ENCODE measurements around the gene MMP2. TPM values are rescaled to one million over a fixed set of nuclear protein-coding genes. Genes with fewer than 3 reads are reported as not detected.

The MMP2 gene
- polyA plus RNA-seq, 1 donor = 404 TPM

DNA sequence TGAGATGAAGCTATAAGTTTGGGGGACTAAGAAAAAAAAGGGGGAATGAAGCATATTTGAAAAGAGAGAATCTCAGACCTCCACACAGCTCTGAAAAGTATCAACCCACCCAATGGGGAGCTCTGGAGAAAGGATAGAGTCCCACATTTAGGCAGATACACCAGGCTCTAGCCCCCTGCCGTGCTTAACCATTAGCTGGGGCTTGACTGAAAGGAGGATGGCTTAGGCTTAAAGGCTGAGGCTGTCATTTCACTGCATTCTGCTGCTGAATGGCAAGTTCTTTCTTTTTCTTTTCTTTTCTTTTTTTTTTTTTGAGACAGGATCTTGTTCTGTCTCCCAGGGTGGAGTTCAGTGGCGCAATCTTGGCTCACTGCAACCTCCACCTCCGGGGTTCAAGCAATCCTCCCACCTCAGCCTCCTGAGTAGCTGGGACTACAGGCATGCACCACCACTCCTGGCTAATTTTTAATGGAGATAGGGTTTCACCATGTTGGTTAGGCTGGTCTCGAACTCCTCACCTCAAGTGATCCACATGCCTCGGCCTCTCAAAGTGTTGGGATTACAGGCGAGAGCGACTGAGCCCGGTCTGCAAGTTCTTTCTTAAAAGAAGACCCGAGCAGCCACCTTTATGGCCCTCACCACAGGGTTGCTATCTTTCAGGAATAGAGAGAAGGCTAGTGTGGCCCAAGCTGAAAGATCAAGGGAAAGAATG lies 9.0 kb upstream of the MMP2 start:
- DNase-seq = no peak

DNA sequence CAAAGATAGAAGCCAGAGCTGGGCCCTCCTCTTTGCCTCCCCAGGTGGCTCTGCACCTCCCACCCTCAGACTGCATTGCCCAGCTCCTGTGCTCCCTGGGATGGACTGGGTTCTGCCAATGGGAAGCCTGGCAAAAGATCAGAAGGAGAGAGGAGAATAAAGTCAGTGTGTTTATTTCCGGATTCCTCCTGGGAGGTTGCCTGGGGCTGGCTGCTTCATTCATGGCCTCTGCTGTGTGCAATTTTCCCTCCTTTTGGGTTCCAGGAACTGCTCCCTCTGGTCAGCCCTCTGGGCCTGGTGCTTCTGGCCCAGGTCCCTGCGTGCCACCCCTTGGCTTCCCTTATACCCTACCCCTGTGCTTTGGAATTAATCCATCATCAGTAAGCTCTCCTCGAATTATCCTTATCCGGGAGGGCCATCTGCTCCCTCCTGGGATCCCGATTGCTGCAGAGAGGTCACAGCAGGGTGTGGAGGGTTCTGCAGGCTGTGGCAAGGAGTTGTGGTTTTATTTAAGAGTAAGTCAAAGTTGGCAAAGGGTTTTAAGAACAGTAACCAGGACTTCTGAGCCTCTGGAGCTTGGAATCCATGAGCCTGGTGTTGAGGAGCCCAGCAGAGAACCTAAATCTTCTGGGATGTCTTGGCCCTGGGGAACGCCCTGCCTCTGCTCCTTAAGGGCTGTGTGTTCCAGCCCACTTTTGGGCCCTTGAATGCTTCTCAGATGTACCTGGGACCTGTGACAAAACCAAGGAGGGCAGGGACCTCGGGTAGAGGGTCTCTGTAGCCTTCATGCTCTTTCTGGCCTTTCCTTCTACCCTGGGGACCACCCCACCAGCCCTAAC lies 8.2 kb upstream of the MMP2 start:
- no peak for DNase-seq

DNA sequence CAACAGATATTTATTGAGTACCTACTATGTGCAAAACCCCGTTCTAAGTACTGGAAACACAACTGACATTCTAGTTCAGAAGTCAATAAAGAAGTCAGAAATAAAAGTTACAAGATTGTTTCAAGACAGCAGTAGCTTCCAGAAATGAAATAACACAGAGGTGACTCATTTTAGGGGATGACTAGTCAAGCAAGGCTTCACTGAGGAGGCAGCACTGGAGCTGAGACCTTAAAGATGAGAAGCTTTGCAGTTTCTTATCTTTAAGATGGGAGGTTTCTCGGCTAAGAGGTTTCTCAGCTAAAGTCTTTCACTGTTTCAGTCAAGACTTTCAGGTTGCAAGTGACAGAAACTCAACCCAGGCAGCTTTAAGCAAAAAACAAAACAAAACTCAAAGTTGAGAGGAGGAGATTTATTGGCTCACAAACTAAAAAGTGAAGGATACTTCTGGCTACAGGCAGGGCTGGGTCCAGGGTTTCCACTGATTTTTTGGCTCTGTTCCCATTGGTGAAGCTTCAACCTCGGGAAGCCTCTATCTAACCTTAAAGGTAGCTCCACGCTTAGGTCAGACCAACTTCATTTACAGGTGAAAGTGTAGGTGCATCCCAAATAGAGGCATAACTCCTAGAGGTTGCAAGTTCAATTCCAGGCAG lies 7.4 kb upstream of the MMP2 start:
- no peak for DNase-seq

DNA sequence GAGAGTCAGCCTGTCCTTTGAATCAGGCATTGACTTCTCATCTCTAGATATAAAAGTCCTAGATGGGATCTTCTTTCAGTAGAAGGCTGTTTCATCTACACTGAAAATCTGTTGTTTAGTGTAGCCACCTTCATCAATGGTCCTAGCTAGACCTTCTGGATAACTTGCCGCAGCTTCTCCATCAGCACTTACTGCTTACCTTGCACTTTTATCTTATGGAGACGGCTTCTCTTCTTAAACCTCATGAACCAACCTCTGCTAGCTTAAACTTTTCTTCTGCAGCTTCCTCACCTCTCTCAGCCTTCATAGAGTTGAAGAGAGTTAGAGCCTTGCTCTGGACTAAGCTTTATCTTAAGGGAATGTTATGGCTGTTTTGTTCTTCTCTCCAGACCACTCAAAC lies 5.4 kb upstream of the MMP2 start:
- DNase-seq = no peak

DNA sequence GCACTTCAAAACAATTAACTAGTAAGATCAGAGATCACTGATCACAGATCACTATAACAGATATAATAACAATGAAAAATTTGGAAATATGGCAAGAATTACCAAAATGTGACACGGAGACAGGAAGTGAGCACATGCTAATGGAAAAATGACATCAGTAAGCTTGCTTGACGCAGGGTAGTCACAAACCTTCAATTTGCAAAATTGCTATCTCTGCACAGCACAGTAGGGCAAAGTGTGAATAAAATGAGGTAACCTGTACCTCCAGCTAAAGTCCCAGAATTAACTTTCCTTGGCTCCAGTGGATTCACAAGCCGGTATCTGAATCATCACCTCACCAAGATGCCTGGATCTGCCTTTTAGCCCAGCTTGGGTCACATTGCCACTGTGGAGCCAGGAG lies 4.2 kb upstream of the MMP2 start:
- no peak for DNase-seq

DNA sequence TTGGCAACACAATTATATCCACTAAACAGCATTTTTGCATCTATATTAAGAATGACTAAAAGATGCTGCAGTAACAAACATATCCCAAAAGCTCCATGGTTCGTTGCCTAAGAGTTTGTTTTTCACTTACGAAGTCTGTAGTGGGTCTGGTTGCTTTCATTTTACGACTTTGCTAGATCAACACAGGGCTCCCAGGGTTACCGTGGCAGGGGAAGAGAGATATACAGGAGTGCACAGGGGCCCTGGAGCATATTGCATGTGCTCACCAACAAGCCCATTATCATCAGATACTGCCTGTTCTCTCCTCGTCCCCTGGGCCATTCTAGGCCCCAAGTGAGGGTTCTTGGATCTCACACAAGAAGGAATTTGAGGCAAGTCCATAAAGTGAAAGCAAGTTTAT lies 3.1 kb upstream of the MMP2 start:
- peak; percentile 37 for DNase-seq

DNA sequence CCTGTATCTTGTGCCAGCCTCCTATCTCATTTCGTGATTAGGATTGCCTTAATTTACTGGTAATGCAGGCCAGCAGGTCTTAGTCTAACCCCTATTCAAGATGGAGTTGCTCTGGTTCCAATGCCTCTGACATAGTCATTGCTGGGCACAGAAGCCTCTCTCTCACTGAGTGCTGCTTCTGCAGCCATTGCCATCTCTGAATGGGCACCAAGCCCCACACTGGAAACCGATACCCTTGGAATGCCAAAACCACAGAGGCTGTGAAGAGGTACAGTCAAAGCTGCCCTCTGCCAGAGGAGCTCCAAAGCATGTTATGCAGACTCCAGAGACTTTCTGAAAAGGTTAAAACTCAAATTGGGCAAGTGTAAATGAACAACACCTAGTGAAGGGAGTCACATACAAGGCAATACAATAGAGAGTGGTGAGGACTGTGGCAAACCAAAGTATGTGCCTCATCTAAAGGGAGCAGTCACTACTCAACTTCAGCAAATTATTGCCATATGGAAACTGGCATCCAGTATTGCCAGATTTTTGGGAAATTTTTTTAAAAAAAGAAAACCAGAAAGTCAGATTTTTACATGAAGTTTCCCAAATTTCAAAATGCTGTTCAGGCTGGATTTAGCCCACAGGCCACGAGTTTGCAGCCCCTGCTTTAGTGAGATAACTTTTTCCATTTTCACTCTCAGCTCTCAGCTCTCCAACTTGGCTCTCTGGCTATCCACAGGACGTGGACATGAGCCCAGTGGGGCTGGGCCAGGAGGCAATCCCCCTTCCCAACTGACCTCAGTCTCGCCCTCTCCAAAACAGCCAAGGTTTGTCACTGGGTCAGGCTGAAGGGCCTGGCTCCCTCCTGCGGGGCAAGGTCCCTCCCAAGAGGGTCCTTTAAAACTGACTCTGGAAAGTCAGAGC lies 2.1 kb upstream of the MMP2 start:
- DNase-seq = peak; percentile 87

DNA sequence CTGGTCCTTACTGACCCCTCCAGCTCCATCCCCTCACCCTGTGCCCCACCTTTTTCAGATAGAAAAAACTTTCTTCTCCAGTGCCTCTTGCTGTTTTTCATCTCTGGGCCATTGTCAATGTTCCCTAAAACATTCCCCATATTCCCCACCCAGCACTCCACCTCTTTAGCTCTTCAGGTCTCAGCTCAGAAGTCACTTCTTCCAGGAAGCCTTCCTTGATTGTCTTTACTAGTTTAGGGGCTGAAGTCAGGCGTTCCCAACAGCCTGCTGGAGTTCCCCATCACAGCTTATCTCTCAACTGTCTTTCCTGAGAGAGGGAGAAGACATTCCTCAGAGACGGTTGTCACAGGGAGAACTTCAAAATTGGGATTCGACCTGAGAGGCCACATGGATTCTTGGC lies 1.3 kb upstream of the MMP2 start:
- no peak for DNase-seq

DNA sequence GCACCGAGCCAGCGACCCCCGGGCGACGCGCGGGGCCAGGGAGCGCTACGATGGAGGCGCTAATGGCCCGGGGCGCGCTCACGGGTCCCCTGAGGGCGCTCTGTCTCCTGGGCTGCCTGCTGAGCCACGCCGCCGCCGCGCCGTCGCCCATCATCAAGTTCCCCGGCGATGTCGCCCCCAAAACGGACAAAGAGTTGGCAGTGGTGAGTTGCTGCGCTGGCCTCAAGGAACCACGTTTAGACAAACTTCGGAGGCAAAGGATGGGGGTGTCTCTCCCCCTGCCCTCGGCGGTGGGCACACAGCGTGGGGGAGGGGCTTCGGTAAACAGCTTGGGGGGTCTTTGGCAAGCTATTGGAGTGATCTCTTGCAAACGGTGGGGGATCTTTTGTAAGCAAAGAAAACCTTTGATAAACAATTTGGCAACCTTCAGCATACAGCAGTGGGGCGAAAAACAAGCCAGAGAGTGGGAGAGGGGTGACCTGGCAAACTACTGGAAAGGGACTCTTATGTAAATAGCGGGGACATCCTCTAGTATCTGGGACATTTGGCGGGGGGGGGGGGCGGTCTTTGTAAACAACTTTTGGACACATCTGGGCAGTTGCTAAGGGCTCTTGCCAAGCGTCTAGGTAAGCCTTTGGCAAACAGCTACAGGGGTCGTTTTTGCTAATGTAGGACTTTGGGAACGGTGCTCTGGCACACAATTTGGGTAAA lies 587 bp downstream of the MMP2 start:
- no peak for DNase-seq

DNA sequence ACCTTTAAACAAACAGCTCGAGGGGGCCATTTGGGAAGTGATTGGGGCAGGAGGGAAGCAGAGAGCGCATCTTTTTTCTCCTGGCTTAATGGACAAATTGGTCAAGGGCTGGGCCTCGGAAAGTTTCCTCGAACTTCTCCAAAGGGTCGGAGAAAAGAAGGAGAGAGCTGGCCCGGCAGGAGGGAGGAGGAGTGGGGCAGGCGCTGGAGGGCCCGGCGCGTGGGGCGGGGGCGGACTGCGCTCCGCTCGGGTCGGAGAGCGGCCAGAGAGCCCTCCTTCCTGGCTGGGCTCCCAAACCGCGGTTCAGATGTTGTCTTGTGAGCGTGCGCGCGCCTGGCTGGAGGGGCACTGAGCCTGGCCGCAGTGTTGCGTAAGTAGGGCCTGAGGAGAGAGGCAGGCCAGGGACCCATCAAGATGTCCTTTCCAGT lies 1.2 kb downstream of the MMP2 start:
- peak; percentile 89 for DNase-seq

DNA sequence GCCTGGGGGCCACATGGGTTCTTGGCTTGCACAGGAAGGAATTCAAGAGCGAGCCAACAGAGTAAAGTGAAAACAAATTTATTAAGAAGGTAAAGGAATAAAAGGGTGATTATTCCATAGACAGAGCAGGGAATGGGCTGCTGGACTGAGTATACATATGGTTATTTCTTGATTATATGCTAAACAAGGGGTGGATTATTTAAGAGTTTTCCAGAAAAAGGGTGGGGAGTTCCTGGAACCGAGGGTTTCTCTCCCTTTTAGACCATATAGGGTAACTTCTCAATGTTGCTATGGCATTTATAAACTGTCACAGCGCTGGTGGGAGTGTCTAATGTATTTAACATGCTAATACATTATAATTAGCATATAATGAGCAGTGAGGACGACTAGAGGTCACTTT lies 2.0 kb downstream of the MMP2 start:
- no peak for DNase-seq

DNA sequence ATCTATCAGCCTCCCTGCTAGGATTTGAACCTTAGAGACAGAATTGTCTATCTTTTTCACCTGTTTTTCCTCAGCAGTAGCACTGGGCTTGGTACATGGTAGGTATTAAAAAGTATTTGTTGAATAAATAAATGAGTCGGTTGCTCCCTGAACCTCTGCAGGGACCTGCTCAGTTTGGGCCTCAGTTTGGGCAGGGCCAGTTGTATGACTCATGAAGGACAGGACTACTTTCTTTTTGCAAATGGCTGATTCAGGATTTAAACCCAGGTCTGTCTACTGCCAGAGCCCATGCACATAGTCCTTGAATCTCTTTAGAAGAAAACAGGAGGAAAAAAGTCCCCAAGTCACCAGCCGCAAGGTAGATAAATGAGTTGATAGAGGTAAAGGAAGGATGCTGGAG lies 3.1 kb downstream of the MMP2 start:
- DNase-seq = no peak

DNA sequence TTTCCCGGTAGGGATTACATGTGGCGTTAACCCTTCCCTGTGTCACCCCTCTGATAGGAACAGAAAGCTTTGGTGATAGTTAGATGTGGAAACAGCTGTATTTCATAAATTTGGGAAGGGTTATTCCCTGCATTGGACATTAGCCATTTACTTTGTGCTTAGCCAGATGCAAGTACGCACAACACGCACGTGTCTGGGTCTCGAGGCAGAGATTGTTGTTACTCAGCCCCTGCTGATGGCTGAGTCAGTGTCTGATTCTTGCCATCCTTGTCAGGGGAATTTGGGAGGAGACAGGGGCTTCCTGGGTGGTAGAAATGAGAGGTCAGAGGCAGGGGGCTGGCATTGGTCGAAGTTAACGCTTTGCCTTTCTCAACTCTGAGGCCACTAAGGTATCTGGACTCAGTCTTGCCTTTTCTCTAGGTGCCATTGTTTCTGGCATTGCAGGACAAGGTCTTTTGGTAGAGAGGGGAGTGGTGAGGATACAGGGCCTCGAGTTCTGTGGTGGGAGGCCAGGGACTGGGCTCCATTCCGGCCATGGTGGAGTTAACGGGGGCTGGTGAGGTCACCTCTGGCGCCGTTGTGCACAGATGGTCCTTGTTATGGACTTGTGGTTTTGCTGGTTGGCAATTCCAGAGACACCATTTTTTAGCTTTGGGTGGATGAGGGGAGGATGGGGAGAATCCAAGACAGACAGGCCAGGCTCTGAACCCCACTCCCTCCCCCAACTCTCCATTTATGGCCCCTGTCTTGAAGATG lies 8.2 kb downstream of the MMP2 start:
- no peak for DNase-seq

DNA sequence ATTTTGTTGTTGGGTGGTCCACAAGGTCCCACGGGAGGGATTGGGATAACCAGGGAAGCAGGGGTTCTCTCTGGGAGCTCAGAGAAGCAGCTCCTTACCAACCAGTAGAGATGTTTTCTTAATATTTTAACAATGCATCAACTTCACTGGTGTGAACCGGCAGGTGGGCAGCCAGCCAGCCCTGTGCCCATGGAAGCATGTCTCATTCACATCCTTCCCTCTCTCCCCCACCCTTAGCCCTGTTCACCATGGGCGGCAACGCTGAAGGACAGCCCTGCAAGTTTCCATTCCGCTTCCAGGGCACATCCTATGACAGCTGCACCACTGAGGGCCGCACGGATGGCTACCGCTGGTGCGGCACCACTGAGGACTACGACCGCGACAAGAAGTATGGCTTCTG lies 9.3 kb downstream of the MMP2 start:
- no peak for DNase-seq

DNA sequence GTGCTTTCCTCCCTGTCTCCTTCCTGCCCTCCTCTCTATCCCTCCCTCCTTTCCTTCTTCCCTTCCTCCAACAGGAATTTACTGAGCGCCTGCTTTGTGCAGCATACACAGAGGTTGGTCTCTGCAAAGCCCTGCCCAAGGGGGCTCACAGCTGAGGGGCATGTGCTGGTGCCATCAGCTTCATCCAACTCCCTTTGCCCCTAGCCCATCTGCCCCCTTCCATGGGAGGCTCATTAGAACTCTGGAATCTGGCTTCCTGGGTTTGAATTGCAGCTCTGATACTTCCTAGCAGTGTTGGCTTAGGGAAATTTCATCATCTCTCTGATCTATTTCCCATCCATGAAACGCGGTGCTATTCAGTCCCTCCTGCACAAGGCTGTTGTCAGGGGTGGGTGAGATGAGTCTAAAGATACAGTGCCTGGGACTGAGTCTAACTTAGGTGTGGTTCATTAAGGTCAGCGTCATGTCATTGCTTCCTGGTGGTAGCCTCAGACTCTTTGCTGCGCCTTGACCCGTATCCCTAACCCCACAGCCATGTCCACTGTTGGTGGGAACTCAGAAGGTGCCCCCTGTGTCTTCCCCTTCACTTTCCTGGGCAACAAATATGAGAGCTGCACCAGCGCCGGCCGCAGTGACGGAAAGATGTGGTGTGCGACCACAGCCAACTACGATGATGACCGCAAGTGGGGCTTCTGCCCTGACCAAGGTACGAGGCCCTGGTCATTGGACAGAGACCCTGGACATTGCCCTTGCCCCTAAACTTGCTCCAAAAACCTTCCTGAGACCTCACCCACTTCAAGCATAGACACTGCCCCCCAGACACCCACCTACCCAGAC lies 10.3 kb downstream of the MMP2 start:
- DNase-seq = no peak

DNA sequence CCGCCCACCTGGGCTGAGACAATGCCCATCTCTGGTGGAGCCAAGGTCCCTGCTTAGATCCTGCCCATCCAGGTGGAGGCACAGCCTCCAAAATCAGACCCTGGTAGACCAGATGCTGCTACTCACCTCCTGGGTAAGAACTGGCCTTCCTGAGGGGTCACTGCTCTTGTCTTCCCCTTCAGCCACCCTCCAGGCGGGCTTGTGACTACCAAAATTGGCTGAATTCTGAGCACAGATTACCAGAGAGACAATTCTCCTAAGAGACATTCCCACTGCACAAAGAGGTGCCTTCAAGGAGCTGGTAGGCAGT lies 10.9 kb downstream of the MMP2 start:
- no peak for DNase-seq

DNA sequence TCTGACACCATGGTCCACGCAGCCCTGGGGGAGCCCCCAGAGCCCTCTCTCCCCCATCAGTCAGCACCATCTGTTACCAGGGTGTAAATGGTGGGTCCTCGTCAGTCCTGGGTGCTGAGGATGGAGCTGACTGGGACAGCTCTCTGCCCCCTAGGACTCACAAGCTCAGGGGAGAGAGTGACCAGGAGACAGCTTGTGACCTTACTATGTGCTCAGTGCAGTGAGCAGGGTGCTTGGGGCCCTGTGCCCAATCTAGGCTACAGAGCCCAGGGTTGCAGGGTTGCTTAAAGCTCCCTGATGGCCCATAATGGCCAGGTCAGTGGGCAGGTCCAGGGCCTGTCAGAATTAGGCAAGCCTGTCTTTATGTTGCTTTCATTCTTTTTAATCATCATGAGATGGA lies 11.3 kb downstream of the MMP2 start:
- DNase-seq = no peak

DNA sequence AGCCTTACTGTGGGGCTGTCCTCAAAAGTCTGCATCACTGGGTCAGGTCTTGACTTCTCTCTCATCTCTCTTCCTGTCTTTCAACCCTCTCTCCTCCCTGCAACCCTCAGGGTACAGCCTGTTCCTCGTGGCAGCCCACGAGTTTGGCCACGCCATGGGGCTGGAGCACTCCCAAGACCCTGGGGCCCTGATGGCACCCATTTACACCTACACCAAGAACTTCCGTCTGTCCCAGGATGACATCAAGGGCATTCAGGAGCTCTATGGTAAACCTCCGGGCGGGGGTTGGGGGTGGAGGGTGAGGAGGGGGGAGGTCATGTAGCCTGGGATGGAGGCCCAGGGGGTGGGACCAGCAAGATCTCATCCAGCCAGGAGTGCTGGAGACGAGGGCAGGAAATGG lies 12.7 kb downstream of the MMP2 start:
- no peak for DNase-seq

DNA sequence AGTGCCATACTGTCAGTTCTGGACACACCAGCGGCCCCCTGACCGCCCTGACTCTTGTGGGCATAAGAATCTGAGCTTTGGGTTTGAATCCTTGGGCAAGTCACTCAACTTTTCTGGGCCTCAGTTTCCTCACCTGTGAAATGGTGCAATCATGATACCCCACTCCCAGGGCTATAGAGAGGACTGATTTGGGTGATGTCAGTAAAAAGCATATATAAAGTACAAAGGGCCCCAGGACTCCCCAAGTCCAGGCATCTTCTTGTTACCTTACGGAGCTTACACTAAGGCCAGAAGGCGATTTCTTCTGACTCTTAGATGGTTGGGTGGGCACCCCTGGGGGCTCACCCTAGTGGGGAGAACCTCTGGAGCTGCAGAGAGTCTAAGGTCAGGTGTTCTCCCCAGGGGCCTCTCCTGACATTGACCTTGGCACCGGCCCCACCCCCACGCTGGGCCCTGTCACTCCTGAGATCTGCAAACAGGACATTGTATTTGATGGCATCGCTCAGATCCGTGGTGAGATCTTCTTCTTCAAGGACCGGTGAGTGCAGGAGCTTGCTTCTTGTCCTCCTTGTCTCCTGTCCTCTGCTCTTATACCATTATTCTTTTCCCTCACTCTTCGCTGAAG lies 13.9 kb downstream of the MMP2 start:
- DNase-seq = no peak

DNA sequence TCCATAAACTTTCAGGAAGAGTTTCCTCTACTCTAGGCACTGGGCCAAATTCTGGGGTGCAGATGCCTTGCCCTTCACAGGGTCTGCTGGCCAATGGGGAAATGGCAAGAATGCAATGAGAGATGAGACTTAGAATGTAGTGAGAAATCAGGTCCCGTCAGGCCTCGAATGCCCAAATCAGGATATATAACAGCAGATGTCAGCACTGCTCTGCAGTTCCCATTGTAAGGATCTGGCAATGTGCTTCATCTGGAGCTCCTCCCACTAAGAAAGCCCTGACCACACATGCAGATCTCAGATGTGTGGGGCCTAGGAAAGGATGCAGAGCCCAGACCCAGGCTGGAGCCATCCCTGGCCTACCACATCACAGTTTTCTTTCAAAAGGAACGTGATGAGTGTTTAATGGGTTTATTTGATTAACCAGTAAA lies 16.0 kb downstream of the MMP2 start:
- peak; percentile 89 for DNase-seq

Data from hindlimb muscle (tissue), 1 donor.